Activated CD8-positive, alpha-beta memory T cell treated with anti-CD3 and anti-CD28 coated beads, Interleukin-2, amount 50 U/mL, for 1 hour (primary cell): ENCODE results near the gene ATE1.
"Not testable (repeated sequence)": the region's sequence is repeated elsewhere in the genome, so short reads cannot be mapped to it uniquely, and the experiment has no call there.

Experiments
- DNase-seq: peaks from one replicate; pipeline ENCODE4 v3.0.0-alpha.2; 2020; ENCODE audit errors: extremely low read depth

The ATE1 gene

DNA sequence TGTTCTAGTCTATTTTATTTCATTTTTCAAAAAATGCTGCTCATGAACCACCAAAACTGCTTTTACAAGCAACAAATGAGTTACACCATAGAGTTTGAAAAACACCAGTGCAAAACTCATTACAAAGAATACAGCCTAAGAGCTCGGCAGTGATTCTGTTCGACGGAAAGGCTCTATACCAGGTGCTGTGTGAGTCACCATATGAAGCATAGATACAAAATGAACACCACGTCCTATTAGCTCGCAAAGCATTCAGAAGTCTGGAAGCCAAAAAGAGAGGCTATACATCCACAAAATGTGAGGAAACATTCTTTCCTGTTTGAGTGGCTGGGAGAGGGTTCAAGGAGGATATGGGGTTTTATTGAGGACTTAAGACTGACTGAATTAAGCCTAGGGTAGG, 136.1 kb downstream of the ATE1 start:
- DNase-seq = no peak

DNA sequence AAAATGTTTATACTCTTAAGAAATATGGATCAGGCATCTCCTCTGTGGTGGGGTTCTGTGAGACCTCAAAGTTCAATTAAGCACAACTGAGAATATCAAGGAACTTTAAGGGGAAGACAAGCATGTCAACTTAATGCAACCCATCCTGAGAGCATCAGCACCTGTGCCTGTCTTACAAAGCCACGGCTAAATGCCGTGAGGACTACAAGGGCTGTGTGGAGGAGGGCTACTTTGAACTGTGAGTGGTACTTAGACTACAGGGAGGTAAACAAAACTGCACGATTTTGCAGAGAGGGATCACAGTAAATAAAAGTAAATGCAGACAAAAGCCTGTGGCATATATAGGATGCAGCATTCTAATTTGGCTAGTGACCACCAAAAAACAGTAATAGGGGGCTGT, 139.1 kb downstream of the ATE1 start:
- no peak for DNase-seq

DNA sequence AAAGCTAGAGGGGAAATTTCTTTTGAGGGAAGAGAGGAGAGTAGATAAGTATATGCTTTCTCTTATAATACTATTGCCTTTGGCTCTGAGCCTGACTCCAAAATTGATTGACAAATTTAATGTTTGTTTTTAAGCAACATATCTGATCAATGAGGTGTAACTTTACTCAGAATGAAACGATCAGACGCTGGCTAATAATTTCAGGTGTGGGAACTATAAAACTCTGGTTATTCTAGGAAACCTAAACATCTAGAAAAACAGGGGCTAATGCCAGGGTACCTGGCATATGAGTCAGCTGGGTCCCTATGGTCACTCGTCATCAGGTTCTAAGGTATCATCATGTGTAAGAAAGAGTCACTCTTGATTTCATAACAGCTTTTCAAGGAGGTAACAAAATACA, 139.7 kb downstream of the ATE1 start:
- no peak for DNase-seq

DNA sequence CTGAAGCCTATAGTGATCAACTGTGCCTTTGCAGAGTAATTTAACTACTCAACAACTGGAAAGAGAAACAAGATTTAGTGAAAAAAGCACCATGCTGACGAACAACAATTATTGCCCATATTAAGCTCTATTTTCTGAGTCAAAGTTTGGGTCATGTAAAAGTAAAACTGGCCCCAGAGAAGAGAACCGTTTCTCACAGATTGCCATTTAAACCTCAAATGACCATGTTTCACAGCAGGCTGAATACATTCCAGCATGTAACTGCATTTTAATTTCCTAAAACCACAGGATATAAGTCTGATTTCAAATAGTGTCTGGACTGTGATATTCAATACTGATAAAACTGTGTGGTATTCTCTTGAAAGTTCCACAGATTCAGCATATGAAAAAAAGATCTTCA, 140.7 kb downstream of the ATE1 start:
- no peak for DNase-seq

DNA sequence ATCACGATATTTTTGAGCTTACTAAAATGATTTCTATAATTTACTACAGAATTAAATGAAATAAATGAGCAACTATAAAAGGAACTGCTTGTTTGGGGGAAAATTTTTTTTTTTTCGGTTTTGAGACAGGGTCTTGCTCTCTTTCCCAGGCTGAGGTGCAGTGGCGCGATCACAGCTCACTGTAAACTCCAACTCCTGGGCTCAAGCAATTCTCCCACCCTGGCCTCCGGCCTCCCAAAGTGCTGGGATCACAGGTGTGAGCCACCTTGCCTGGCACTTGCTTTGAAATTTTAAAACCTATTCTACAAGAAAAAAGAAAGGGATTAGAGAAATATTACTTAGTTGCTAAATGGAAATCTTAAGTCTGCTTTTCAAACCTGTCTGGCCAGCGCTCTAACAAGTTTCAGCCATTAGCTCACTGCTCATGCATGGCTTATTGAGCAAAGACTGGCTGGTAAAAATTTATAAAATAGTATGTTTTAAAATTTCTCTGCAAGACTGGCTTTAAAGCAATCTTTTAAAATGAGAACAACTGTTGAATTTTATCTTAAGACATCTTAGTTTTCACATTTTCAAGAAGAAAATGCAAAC, 144.0 kb downstream of the ATE1 start:
- DNase-seq = no peak

DNA sequence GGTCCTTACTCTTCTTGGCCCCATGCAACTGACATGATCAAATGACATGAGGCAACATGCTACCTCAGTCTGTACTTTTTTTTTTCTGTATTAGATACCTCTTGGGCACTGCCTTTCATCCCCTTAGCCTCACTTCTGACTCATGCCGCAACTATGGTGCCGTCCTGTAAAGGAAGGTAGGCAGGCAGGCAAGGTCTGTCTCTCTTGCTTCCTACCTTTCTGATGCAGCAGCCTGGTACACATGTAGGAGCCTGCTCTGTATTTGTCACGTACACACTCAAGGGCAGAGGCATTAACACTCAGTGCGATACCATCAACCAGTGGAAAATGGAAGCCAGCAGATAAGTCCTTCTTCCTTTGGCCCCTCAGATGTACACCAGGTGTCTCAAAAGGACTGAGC, 146.7 kb downstream of the ATE1 start:
- DNase-seq = no peak

DNA sequence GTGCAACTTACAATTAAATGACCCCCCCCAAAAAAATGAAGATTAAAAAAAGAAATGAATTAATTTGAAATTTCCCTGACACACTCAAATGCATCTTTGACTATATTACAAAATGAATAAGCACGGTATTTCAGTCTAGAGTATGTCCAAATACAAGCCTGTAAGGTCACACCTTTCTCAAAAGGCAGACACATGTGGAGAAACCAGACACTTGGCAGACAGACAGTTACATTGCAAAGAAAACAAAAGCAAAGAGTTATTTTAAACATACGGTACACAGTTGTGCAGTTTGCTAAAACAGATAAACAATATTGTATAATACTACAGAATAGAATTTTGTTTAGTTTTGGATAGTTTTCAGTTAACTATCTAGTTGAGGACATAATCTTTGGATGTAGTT, 153.0 kb downstream of the ATE1 start:
- DNase-seq = no peak

DNA sequence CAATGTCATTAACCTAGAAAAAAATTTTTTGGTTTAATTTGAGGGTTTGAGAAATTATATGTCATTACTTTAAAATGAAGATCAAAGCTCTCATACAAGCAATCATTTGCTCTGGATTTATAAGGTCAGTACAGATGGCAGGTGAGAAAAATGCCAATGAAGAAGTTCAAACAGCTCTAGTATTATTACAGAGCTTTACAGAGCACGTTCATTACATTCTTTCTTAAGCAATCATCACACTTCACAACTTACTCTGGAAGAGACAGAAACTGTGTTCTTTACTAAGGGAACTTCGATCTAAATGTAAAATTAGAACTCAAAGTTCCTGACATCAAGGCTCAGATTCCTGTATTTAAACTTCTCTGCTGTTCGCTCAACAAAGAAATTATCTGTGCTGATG, 153.4 kb downstream of the ATE1 start:
- no peak for DNase-seq

DNA sequence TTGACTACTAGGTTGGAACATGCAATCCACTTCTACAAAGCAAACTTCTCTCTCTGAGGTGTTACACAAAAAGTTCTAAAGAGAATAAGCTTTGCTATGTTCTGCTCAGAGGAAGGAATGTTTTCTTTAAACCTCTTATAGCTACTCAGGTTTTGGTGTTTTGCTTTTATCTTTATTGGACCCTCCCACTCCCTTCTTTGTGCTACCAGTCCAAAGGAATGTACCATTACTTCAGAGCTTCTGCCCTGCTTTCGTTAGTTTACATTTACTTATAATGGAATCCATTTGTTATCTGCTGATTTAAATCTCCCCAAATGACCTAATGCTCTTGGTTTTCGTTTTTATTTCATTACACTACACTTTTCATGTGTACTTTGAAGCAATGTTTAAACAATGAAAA, 154.9 kb downstream of the ATE1 start:
- no peak for DNase-seq

DNA sequence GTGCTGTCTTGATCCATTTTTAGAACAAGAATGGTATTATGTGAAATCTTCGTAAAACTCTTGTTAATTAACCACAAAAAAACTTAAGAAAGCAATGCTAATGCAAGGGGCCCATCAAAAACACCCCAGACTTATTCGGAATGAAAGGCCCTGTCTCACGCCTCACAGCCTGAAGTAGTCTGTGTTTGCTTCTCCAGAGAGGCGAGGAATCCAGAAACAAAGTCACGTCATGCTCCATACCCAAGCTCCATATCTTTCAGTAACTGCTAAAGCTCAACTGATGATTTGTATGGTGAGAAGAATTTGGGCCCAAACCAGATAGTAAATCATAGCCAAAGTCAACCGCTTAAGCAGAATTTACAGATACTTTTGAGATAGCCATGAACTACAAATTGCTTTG, 155.4 kb downstream of the ATE1 start:
- DNase-seq = no peak

DNA sequence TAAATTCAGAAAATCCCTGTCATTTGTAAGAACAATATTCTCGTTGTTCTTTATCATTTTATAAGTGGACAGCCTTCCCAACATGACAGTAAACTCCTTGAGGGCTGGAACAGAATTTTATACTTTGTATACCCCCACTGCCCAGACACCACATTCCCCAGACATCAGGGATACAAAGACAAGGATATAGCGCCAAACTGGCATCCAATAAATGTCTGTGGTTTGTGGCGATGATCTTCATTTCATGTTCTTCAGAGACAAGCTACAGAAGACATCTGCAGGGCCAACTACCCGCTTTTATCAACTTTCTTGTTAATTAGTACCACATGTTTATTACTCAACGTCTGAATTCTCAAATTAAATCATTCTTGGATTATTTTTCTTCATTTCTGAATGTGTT, 155.9 kb downstream of the ATE1 start:
- DNase-seq = no peak

DNA sequence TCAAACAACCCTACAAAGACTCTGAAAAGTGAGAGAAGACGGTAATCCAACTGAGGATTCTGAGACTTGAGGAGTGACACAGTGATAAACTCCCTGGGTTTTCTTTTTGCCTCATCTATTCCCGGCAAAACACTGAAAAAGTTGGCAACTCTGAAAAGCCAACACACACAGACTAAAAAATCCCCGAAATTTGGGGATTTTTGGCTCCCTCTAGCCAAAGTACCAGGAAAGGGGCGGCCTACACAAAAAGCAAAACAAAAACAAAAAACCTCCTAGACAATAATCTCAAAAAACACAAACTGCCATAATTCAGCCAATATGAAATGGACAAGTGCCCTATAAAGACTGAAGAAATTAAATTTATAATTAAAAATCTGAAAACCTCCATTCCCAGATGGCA, 161.4 kb downstream of the ATE1 start:
- no peak for DNase-seq

DNA sequence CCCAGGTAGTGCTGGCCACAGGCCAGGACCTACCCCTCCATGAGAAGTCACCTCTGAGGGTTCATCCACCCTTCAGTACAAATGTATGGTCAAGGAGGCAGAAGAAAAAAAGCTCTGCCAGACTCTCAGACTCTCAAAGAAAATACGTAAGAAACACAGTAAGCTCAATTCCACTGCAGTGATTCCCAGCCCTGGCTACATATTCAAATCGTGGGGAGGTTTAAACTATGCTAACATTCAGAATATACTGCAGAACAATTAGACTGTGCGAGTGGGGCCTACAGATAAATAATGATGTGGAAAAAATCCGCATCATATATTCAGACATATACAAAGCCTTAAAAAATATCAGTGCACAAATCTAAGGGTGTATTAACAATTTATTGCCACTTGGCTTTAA, 162.6 kb downstream of the ATE1 start:
- no peak for DNase-seq

DNA sequence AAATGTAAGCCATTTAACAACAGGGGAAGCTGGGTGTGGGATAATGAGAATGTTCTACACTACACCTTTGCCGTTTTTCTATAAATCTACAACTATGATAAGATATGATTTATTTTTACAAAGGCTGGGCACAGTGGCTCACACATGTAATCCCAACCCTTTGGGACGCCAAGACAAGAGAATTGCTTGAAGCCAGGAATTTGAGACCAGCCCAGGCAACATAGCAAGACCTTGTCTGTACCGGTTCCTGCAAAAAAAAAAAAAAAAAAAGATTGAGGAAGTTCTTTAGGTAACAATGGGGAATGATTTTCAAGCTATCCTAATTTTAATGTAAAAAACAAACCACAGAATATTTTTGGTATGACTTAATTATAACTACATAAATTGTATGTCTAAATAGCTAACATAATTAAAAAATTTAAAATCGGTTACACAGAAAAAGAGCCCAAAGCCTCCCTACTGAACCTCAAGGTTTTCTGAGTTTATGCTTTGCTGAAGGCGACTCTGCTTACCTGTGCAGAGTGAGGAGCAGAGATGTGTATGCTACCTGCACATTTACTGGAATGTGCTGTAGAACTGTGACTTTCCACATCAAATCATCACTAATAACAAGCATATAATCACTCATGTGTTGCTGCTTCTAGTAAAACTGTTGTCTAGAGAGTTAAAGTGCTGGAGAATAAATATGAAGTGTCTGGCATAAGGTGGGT, 163.4 kb downstream of the ATE1 start:
- no peak for DNase-seq

DNA sequence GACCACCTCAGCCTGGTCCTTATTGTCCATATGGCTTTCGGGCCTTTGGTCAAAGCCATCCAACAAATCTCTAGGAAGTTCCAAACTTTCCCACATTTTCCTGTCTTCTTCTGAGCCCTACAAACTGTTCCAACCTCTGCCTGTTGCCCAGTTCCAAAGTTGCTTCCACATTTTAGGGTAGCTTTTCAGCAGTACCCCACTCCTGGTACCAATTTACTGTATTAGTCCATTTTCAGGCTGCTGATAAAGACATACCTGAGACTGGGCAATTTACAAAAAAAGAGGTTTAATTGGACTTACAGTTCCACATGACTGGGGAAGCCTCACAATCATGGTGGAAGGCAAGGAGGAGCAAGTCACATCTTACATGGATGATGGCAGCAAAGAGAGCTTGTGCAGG, 170.6 kb downstream of the ATE1 start:
- not testable (repeated sequence) for DNase-seq

DNA sequence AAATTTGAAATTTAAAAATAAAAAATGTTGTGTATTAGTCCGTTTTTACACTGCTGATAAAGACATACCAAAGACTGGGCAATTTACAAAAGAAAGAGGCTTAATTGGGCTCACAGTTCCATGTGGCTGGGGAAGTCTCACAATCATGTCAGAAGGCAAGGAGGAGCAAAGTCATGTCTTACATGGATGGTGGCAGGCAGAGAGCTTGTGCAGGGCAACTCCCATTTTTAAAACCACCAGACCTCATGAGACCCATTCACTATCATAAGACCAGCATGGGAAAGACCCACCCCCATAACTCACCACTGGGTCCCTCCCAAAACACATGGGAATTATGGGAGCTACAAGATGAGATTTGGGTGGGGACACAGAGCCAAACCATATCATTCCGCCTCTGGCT, 172.3 kb downstream of the ATE1 start:
- not testable (repeated sequence) for DNase-seq

DNA sequence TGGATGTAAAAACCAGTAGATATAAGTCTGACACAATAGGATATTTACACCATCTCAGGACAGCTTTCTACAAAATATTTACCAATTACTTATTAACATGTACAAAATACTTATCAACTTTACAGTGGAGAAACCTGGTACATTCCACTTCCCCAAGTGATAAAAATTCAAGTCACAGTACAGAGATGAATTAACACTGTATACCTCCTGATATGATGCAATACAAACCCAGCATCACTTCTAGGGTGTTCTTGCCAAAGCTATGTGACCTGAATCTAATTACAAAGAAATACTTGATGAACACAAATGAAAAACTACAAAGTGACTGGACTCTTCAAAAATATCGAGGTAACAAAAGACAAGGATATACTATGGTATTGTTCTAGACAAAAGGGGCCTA, 173.2 kb downstream of the ATE1 start:
- DNase-seq = no peak

DNA sequence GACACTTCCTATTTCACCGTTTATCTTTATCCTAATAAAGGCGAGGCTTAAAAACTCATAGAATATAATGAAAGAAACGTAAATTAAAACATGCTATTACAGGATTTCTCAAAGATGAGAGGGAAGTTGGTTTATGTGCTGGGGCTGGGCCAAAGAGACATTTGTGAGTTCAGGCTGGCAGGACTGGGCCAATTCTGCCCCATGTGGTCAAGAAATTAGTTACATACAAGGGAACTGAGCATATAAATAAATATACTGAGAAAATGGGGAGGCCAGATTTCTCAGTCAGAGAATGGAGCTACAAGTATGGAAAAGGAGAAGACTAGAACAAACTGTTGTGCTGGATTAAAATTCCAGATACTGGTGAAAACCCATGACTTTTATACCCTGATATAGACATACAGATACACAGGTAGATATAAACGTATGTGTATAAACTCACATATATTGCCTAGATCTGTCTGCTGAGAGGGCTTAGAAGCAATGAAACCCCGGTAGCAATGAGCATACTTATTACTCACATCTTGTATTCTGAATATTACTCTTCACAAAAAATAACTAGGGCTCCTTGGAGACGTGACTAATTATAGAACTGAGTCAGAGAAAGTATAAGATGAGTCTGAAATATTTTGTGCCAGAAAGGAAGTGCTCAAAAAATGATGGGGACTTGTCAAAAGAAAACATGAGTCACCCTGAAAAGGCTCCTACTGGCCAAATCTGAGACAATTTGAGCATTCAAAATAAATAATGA, 173.9 kb downstream of the ATE1 start:
- DNase-seq = no peak

DNA sequence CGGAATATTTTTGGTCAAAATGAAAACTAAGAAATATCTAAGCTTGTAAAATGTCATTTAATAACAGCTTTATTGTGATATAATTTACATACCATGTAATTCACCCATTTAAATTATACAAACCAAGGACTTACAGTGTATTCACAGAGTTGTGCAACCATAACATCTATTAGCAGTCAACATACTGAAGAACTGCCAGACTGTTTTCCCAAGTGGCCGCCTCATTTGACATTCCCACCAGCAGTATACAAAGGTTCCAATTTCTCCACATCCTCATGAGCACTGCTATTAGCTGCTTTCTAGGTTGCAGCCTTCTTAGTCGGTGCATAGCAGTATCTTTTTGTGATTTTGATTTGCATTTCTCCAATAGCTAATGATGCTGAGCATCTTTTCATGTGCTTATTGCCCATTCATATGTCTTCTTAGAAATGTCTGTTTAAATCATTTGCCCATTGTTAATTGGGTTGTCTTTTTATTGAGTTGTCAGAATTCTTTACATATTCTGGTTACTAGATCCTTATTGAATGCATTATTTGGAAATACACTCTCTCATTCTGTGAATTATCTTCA, 176.6 kb downstream of the ATE1 start:
- no peak for DNase-seq

DNA sequence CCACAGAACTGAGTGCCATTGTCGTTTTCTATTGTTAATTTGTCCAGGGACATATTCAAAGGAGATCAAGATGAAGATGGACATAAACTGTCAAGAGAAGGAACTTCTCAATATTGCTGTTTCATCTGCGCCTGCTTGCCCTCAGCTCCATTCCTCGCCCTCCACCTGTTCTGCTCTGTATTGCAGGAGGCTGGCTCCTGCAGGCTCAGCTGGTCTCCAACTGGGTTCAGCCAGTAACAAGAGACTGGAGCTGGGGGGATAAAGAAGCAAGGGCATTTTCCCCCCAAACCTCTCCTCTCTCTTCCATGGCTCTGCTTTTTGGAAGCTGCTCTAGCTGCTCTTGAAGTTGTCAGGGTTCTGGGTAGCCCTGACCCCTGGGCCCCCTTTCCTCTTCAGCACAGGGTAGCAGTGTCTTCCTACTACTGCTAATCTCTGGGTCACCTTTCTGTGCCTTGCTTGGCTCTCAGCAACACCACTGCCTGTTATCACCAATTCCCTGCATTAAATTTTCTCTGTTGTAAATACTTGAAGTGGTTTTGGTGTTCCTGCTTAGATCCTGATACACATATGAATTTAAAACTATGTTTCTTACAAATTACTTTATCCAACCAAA, 180.6 kb downstream of the ATE1 start:
- no peak for DNase-seq

DNA sequence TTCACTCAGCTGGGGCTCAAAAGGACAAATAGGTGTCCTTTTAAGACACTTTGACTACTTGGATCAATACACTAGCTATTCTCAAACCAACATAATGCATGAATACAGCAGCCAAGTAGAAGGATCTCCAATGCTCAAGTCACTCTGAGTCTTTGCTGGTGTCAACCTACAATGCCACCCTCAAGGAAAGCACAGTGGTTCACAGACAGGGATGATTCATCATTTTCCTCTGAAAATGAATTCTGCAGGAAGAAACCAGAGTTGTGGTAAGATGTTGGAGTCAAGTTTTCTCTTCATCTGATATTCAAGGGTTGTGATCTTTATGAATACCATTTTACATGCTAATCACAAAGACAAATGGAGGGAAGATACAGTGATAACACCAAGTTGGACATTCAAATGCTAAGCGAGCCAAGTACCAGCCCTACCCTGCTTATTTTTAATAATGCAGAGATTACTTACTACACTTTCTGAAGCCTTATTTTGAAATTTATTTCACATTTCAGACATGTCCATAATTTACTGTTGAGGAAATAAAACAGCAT, 186.5 kb downstream of the ATE1 start:
- DNase-seq = no peak

DNA sequence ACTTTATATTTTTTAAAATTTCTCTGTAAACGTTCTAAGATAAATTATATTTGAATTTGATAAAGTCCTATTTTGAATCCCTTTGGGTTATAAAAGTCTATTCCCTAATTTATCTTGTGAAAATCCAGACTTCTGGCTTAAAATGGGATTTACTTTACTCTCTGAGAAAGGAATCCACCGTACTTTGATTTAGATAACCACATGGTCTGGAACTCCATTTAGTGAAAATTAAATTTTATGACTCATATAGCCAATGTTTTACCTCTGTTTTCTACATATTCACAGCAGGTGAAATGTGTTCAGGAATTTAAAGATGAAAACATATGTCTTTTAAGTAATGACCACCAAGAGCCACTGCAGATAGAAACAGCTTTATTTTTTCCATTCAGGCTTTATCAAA, 187.8 kb downstream of the ATE1 start:
- no peak for DNase-seq
